H1 (cell line): ENCODE data around the gene TLR7. TPM values are rescaled to one million over a fixed set of nuclear protein-coding genes. Genes with fewer than 3 reads are reported as not detected.

Experiments used
- CTCF ChIA-PET: fragments of 300-600 bp; sonication (Branson Sonifier 250); formaldehyde crosslinking; loops from one replicate; lab custom pipeline; 2021; ENCODE audit not compliant: partially characterized antibody; lab: Charles Lee
- POLR2A ChIA-PET: fragments of 300-600 bp; sonication (Branson Sonifier 250); formaldehyde crosslinking; loops from one replicate; lab custom pipeline; 2021; ENCODE audit warnings: inconsistent platforms; ENCODE audit not compliant: partially characterized antibody; lab: Charles Lee
- DNase-seq, 2 experiments: peaks; one replicate each; pipeline versions ENCODE4 v3.0.0 to v3.0.0-alpha.2; 2010 to 2022; ENCODE audit warnings: low spot score in 2 of 2, low read depth in 1 of 2, mixed read lengths in 1 of 2
- FAIRE-seq: peaks from 2 replicates; lab custom pipeline; 2011; peaks lifted over from hg19 to GRCh38; lab: Jason Lieb, UNC
- H2AFZ ChIP-seq: 2 replicates; pipeline ENCODE4 v1.8.1; 2012; ENCODE audit warnings: low read length, inconsistent platforms
- H2AK5ac ChIP-seq: 2 replicates; pipeline ENCODE4 v1.6.1; 2013; ENCODE audit warnings: low read depth, low read length
- H2BK120ac ChIP-seq: replicated peaks from 2 replicates; pipeline ENCODE3; 2013; ENCODE audit warnings: low read depth, low read length, inconsistent platforms
- H2BK12ac ChIP-seq: 2 replicates; pipeline ENCODE4 v1.6.1; 2013; ENCODE audit warnings: low read depth, low read length
- H2BK15ac ChIP-seq: 2 replicates; pipeline ENCODE4 v1.6.1; 2013; ENCODE audit warnings: low read length
- H2BK20ac ChIP-seq: 2 replicates; pipeline ENCODE4 v1.6.1; 2013; ENCODE audit warnings: low read length
- H2BK5ac ChIP-seq: 2 replicates; pipeline ENCODE4 v1.6.1; 2013; ENCODE audit warnings: low read depth, low read length
- H3K14ac ChIP-seq: 2 replicates; pipeline ENCODE4 v1.6.1; 2013; ENCODE audit warnings: inconsistent platforms; ENCODE audit not compliant: insufficient read length
- H3K18ac ChIP-seq: 2 replicates; pipeline ENCODE4 v1.6.1; 2013; ENCODE audit warnings: low read length; ENCODE audit errors: extremely low read depth
- H3K23ac ChIP-seq: 2 replicates; pipeline ENCODE4 v1.6.1; 2013; ENCODE audit warnings: inconsistent platforms; ENCODE audit not compliant: insufficient read length
- H3K23me2 ChIP-seq: 2 replicates; pipeline ENCODE4 v1.6.1; 2013; ENCODE audit warnings: low read depth, low read length
- H3K27ac ChIP-seq: 2 replicates; pipeline ENCODE4 v1.6.1; 2011; ENCODE audit warnings: low read depth, low read length, inconsistent platforms
- H3K27me3 ChIP-seq, 4 experiments: replicated peaks in 1 of 4; 1 replicate in 1 of 4; 2 replicates in 3 of 4; pipeline versions ENCODE4 v1.6.1 to v1.8.1; 2011 to 2013; ENCODE audit warnings: low read length in 3 of 4, mild to moderate bottlenecking in 3 of 4, inconsistent platforms in 2 of 4, mixed read lengths in 2 of 4, moderate library complexity in 1 of 4; ENCODE audit not compliant: control insufficient read depth in 3 of 4, insufficient read depth in 3 of 4; ENCODE audit errors: extremely low read depth in 1 of 4
- H3K36me3 ChIP-seq, 4 experiments: 2 replicates each; pipeline versions ENCODE4 v1.6.1 to v1.8.1; 2011 to 2013; ENCODE audit warnings: mild to moderate bottlenecking in 4 of 4, low read length in 3 of 4, moderate library complexity in 2 of 4, control low read depth in 1 of 4, inconsistent platforms in 1 of 4; ENCODE audit not compliant: insufficient read depth in 4 of 4, control insufficient read depth in 2 of 4
- H3K4ac ChIP-seq: replicated peaks from 2 replicates; pipeline ENCODE3; 2013; ENCODE audit warnings: low read length, low read depth, mixed read lengths, inconsistent platforms; ENCODE audit not compliant: insufficient read length
- H3K4me1 ChIP-seq, 4 experiments: replicated peaks in 1 of 4; 1 replicate in 1 of 4; 2 replicates in 3 of 4; pipeline versions ENCODE4 v1.6.1 to v1.8.1; 2011 to 2013; ENCODE audit warnings: low read length in 3 of 4, inconsistent platforms in 2 of 4, mixed read lengths in 1 of 4; ENCODE audit not compliant: insufficient read depth in 4 of 4, control insufficient read depth in 3 of 4
- H3K4me2 ChIP-seq, 2 experiments: 2 replicates each; pipeline versions ENCODE4 v1.6.1 to v1.8.1; 2011 to 2013; ENCODE audit warnings: low read depth in 2 of 2, low read length in 2 of 2, control low read depth in 1 of 2, inconsistent platforms in 1 of 2, mild to moderate bottlenecking in 1 of 2; ENCODE audit not compliant: insufficient read depth in 1 of 2
- H3K4me3 ChIP-seq, 4 experiments: fragments of 200-600, 300-600 bp in 1 of 4; sonication (generic), shearing (Covaris generic), sonication (Bioruptor Twin) in 1 of 4; 2 replicates each; pipeline versions ENCODE4 v1.5.1 to v1.8.1; 2011 to 2016; ENCODE audit warnings: low read length in 4 of 4, low read depth in 3 of 4, control low read depth in 2 of 4, inconsistent platforms in 2 of 4, mild to moderate bottlenecking in 2 of 4, mixed read lengths in 1 of 4, moderate library complexity in 1 of 4; ENCODE audit not compliant: insufficient read depth in 2 of 4; ENCODE audit errors: extremely low read depth in 1 of 4
- H3K56ac ChIP-seq: replicated peaks from 2 replicates; pipeline ENCODE3; 2013; ENCODE audit warnings: low read depth, mild to moderate bottlenecking, mixed read lengths, low read length, inconsistent platforms; ENCODE audit not compliant: insufficient read length
- H3K79me1 ChIP-seq: 2 replicates; pipeline ENCODE4 v1.6.1; 2013; ENCODE audit warnings: low read depth, low read length, control low read depth
- H3K79me2 ChIP-seq, 2 experiments: 2 replicates each; pipeline versions ENCODE4 v1.6.1 to v1.8.1; 2012 to 2013; ENCODE audit warnings: low read length in 2 of 2, mild to moderate bottlenecking in 2 of 2, inconsistent platforms in 1 of 2; ENCODE audit not compliant: insufficient read depth in 2 of 2, control insufficient read depth in 1 of 2
- H3K9ac ChIP-seq, 4 experiments: replicated peaks in 1 of 4; 1 replicate in 1 of 4; 2 replicates in 3 of 4; pipeline versions ENCODE4 v1.6.1 to v1.8.1; 2011 to 2013; ENCODE audit warnings: low read depth in 3 of 4, low read length in 3 of 4, control low read depth in 2 of 4, mild to moderate bottlenecking in 2 of 4, moderate library complexity in 2 of 4, inconsistent platforms in 1 of 4; ENCODE audit errors: extremely low read depth in 1 of 4
- H3K9me3 ChIP-seq, 2 experiments: 2 replicates each; pipeline versions ENCODE4 v1.6.1 to v1.8.1; 2012 to 2013; ENCODE audit warnings: mild to moderate bottlenecking in 2 of 2, moderate library complexity in 2 of 2, control low read depth in 1 of 2, inconsistent platforms in 1 of 2, low read depth in 1 of 2, low read length in 1 of 2, mixed read lengths in 1 of 2; ENCODE audit not compliant: insufficient read depth in 2 of 2
- H4K20me1 ChIP-seq, 2 experiments: replicated peaks in 1 of 2; 2 replicates each; pipeline versions ENCODE3 to v1.8.1; 2011 to 2013; ENCODE audit warnings: inconsistent platforms in 2 of 2, low read length in 2 of 2, mild to moderate bottlenecking in 1 of 2; ENCODE audit not compliant: insufficient read depth in 2 of 2, control insufficient read depth in 1 of 2
- H4K5ac ChIP-seq: 2 replicates; pipeline ENCODE4 v1.6.1; 2013; ENCODE audit warnings: low read length, low read depth, mixed read lengths, inconsistent platforms; ENCODE audit not compliant: insufficient read length
- H4K8ac ChIP-seq: 2 replicates; pipeline ENCODE4 v1.8.0; 2013; ENCODE audit warnings: mild to moderate bottlenecking, moderate library complexity, low read length, inconsistent platforms; ENCODE audit not compliant: insufficient read depth; ENCODE audit errors: extremely low read depth
- H4K91ac ChIP-seq: replicated peaks from 2 replicates; pipeline ENCODE3; 2013; ENCODE audit warnings: low read length, mixed read lengths, inconsistent platforms; ENCODE audit not compliant: insufficient read length
- ASH2L ChIP-seq: fragments of 200-600, 300-600 bp; sonication (generic); IDR thresholded peaks from one replicate; pipeline ENCODE4 v1.7.1; 2017; ENCODE audit warnings: low read length
- WGBS, 2 experiments: shearing (Covaris generic) in 1 of 2; methylation state at CpG; one replicate each; pipeline versions ENCODE4 v1.1.6 to v1.1.7; 2013 to 2015; ENCODE audit warnings: low lambda C conversion rate in 2 of 2, mixed read lengths in 2 of 2, inconsistent platforms in 1 of 2, low coverage in 1 of 2, missing lambda C conversion rate in 1 of 2; ENCODE audit not compliant: insufficient replicate concordance in 2 of 2, insufficient coverage in 1 of 2, insufficient read length in 1 of 2; ENCODE audit errors: extremely low coverage in 1 of 2, missing lambda C conversion rate in 1 of 2; 5-methylcytosine and 5-hydroxymethylcytosine counted together
- polyA plus RNA-seq, 7 experiments: library from polyadenylated mRNA; depleted of rRNA in 3 of 7; stranded (reverse) in 5 of 7; unstranded in 2 of 7; fragments of >200 nt in 5 of 7; fragments of 200-250 nt in 2 of 7; gene quantifications; 1 replicate in 5 of 7; 2 replicates in 1 of 7; 4 replicates in 1 of 7; pipeline versions ENCODE4 v1.2.1 to v1.2.3, GENCODE V29; 2011 to 2013; ENCODE audit warnings: missing spikeins in 2 of 7, mixed read lengths in 2 of 7
- total RNA-seq: library from RNA; stranded (reverse); fragmentation: NEBNext Ultra II Directional; extraction: Animal tissue kit (Norgen Biotek cat#: 25700); gene quantifications from 2 replicates; pipeline ENCODE4 v1.2.1, GENCODE V29; 2021

TLR7 gene
- total and polyA plus RNA-seq, 2 of the 8 experiments (the other 6 are each of a cell fraction or from before 2014, with no cell fraction given): 0.02 TPM; not detected in 1

GRCh38 chrX:12917753-12918152 lies 50.9 kb downstream of the TLR7 start:
- H4K8ac ChIP-seq: no peak overlapping the region
- H4K5ac ChIP-seq: no peak overlapping the region
- H3K4me1 ChIP-seq: no peaks in the 10 kb centered on the region
- no peak overlapping the region for H3K27ac ChIP-seq
- no peak for FAIRE-seq
- no peak overlapping the region for H2BK15ac ChIP-seq
- H3K4me2 ChIP-seq: no peak overlapping the region
- H2BK5ac ChIP-seq: no peak overlapping the region
- H3K14ac ChIP-seq: no peak overlapping the region
- H4K91ac ChIP-seq: no peak overlapping the region
- 85% methylated on average over 2 of the region's 2 CpGs; no CpG with 5 or more reads in 1 of the 2 experiments for whole genome bisulfite sequencing, 2 experiments
- no peaks in the 10 kb centered on the region for H3K9me3 ChIP-seq
- no peak overlapping the region for H3K18ac ChIP-seq
- H4K20me1 ChIP-seq: no peaks in the 10 kb centered on the region
- no peak overlapping the region for H3K56ac ChIP-seq
- no peak overlapping the region for H2BK20ac ChIP-seq
- no peak for TF ChIP-seq ASH2L
- TF ChIP-seq, all 59 proteins: peak for 0
- ChIA-PET CTCF (interaction anchor here (1.0 kb wide), 1 partner anchor 29 kb away, joined by 4 read pairs; no protein-coding TSS in a partner anchor), POLR2A (no interaction called here)
- Histone ChIP-seq H3K79me1 (no peaks in the 10 kb centered on the region), H3K79me2 (no peaks in the 10 kb centered on the region), H3K4me3 (no peak overlapping the region), H2AK5ac (no peak overlapping the region), H3K36me3 (no peaks in the 10 kb centered on the region), H3K23me2 (no peaks in the 10 kb centered on the region), H3K4ac (no peak overlapping the region), H2AFZ (no peak overlapping the region), H3K9ac (no peak overlapping the region), H3K27me3 (no peaks in the 10 kb centered on the region), H3K23ac (no peak overlapping the region), H2BK120ac (no peak overlapping the region), H2BK12ac (no peak overlapping the region)
- no peak for DNase-seq
